Thymus (tissue), 11 donors: ENCODE measurements around the gene KCNG2. TPM values are rescaled to one million over a fixed set of nuclear protein-coding genes. Genes with fewer than 3 reads are reported as not detected.

Experiments
- DNase-seq, 9 donors: peaks; one replicate each; pipeline ENCODE4 v3.0.0-alpha.2; 2013; ENCODE audit warnings: low spot score in 9 of 9, low read depth in 6 of 9, missing footprints in 1 of 9
- H3K27ac ChIP-seq, 2 donors: one replicate each; pipeline ENCODE4 v1.5.1; 2013; ENCODE audit warnings: control low read depth in 1 of 2, low read depth in 1 of 2, low read length in 1 of 2, mild to moderate bottlenecking in 1 of 2, moderate library complexity in 1 of 2
- H3K27me3 ChIP-seq, 2 donors: one replicate each; pipeline ENCODE4 v1.5.1; 2013; ENCODE audit warnings: low read length in 1 of 2; ENCODE audit not compliant: control insufficient read depth in 2 of 2, insufficient read depth in 1 of 2
- H3K36me3 ChIP-seq, 2 donors: one replicate each; pipeline ENCODE4 v1.5.1; 2013; ENCODE audit warnings: low read length in 1 of 2, mild to moderate bottlenecking in 1 of 2, moderate library complexity in 1 of 2; ENCODE audit not compliant: control insufficient read depth in 2 of 2, insufficient read depth in 2 of 2
- H3K4me1 ChIP-seq, 2 donors: one replicate each; pipeline ENCODE4 v1.5.1; 2013; ENCODE audit warnings: low read length in 2 of 2; ENCODE audit not compliant: control insufficient read depth in 2 of 2, insufficient read depth in 2 of 2
- H3K4me3 ChIP-seq, 2 donors: one replicate each; pipeline ENCODE4 v1.5.1; 2013; ENCODE audit warnings: low read length in 2 of 2, control low read depth in 1 of 2, mild to moderate bottlenecking in 1 of 2
- H3K9me3 ChIP-seq, 2 donors: one replicate each; pipeline ENCODE4 v1.5.1; 2013; ENCODE audit warnings: low read length in 1 of 2, mild to moderate bottlenecking in 1 of 2; ENCODE audit not compliant: control insufficient read depth in 2 of 2, insufficient read depth in 1 of 2
- WGBS: extraction: QIAGEN DNeasy Blood & Tissue Kit; methylation state at CpG from one replicate; pipeline ENCODE4 v1.1.7; 2013; 5-methylcytosine and 5-hydroxymethylcytosine counted together
- polyA plus RNA-seq: library from polyadenylated mRNA; stranded (reverse); fragments of 200-250 nt; gene quantifications from one replicate; pipeline ENCODE4 v1.2.3, GENCODE V29; 2013
- total RNA-seq: library from RNA; stranded (reverse); fragments of 120-200 nt; gene quantifications from one replicate; pipeline ENCODE4 v1.2.4, GENCODE V29; 2013
- donor health status: healthy.

The KCNG2 gene
- total and polyA plus RNA-seq, 2 donors = 0.14 to 0.19 TPM

- Histone ChIP-seq H3K4me1 (no peaks in the 10 kb centered on the region), H3K27me3 (peaks cover 6 to 31% of the 10 kb centered on the region in 2 donors), H3K36me3 (no peaks in the 10 kb centered on the region), H3K4me3 (no peak overlapping the region), H3K27ac (no peak overlapping the region), H3K9me3 (no peaks in the 10 kb centered on the region)
- 94% methylated on average over 17 of the region's 17 CpGs for WGBS
- no peak for DNase-seq
Observed at GRCh38 chr18:79781331-79781941, 16.3 kb upstream of the KCNG2 start.

GRCh38 chr18:79782566-79783308 lies 15.0 kb upstream of the KCNG2 start:
- WGBS = 93% methylated on average over 43 of the region's 43 CpGs
- peaks cover 10 to 43% of the 10 kb centered on the region in 2 donors for H3K27me3 ChIP-seq
- no peak overlapping the region for H3K27ac ChIP-seq
- H3K36me3 ChIP-seq = no peaks in the 10 kb centered on the region
- DNase-seq = no peak
- no peaks in the 10 kb centered on the region for H3K4me1 ChIP-seq
- H3K9me3 ChIP-seq = no peaks in the 10 kb centered on the region
- H3K4me3 ChIP-seq = no peak overlapping the region

GRCh38 chr18:79784071-79784913 lies 13.4 kb upstream of the KCNG2 start:
- DNase-seq = no peak
- no peaks in the 10 kb centered on the region for H3K36me3 ChIP-seq
- H3K9me3 ChIP-seq = no peaks in the 10 kb centered on the region
- no peak overlapping the region for H3K27ac ChIP-seq
- peaks cover 18 to 54% of the 10 kb centered on the region in 2 donors for H3K27me3 ChIP-seq
- no peaks in the 10 kb centered on the region for H3K4me1 ChIP-seq
- 91% methylated on average over 42 of the region's 42 CpGs for WGBS
- H3K4me3 ChIP-seq = no peak overlapping the region

GRCh38 chr18:79784965-79785770 lies 12.6 kb upstream of the KCNG2 start:
- 83% methylated on average over 32 of the region's 32 CpGs for WGBS
- no peaks in the 10 kb centered on the region for H3K9me3 ChIP-seq
- no peak overlapping the region for H3K4me3 ChIP-seq
- DNase-seq = no peak
- no peak overlapping the region for H3K27ac ChIP-seq
- H3K36me3 ChIP-seq = no peaks in the 10 kb centered on the region
- H3K4me1 ChIP-seq = no peaks in the 10 kb centered on the region
- H3K27me3 ChIP-seq = peaks cover 27 to 63% of the 10 kb centered on the region in 2 donors

- Histone ChIP-seq H3K27ac (no peak overlapping the region), H3K9me3 (no peaks in the 10 kb centered on the region), H3K4me3 (no peak overlapping the region), H3K36me3 (no peaks in the 10 kb centered on the region), H3K4me1 (peaks cover 0 to under 1% of the 10 kb centered on the region in 2 donors), H3K27me3 (peaks cover 27 to 69% of the 10 kb centered on the region in 2 donors)
- WGBS = 89% methylated on average over 12 of the region's 12 CpGs
- DNase-seq = no peak
Observed at GRCh38 chr18:79785831-79786230, 11.9 kb upstream of the KCNG2 start.

- Histone ChIP-seq H3K4me1 (peaks cover 0 to 5% of the 10 kb centered on the region in 2 donors), H3K9me3 (no peaks in the 10 kb centered on the region), H3K4me3 (no peak overlapping the region), H3K27ac (no peak overlapping the region), H3K27me3 (peaks cover 27 to 74% of the 10 kb centered on the region in 2 donors), H3K36me3 (no peaks in the 10 kb centered on the region)
- no peak for DNase-seq
- WGBS = 88% methylated on average over 14 of the region's 14 CpGs
Observed at GRCh38 chr18:79786304-79786703, 11.4 kb upstream of the KCNG2 start.

- Histone ChIP-seq H3K27ac (no peak overlapping the region), H3K36me3 (no peaks in the 10 kb centered on the region), H3K4me3 (no peak overlapping the region), H3K27me3 (peaks cover 27 to 78% of the 10 kb centered on the region in 2 donors), H3K4me1 (peaks cover 0 to 8% of the 10 kb centered on the region in 2 donors), H3K9me3 (no peaks in the 10 kb centered on the region)
- 90% methylated on average over 22 of the region's 22 CpGs for WGBS
- DNase-seq = no peak
Observed at GRCh38 chr18:79786786-79787526, 10.8 kb upstream of the KCNG2 start.

- no peaks in the 10 kb centered on the region for H3K9me3 ChIP-seq
- H3K36me3 ChIP-seq = no peaks in the 10 kb centered on the region
- peaks cover 0 to 8% of the 10 kb centered on the region in 2 donors for H3K4me1 ChIP-seq
- H3K27ac ChIP-seq = no peak overlapping the region
- no peak for DNase-seq
- no peak overlapping the region for H3K4me3 ChIP-seq
- WGBS = 87% methylated on average over 16 of the region's 16 CpGs
- peaks cover 27 to 84% of the 10 kb centered on the region in 2 donors for H3K27me3 ChIP-seq
Observed at GRCh38 chr18:79787527-79787864, 10.2 kb upstream of the KCNG2 start.
